Activated T-helper 9 cell treated with anti-CD3 and anti-CD28 coated beads, Interleukin-2, amount 50 U/mL, for 16 hours (primary cell): Measurements from ENCODE around the gene CD28.

Experiments used
- DNase-seq: peaks from one replicate; pipeline ENCODE4 v3.0.0-alpha.2; 2020; ENCODE audit warnings: low read depth

Gene CD28

GRCh38 chr2:203718087-203718486 is 11.6 kb downstream of the CD28 start:
- DNase-seq: no peak

- no peak for DNase-seq
These were observed 13.3 kb downstream of the CD28 start for GRCh38 chr2:203719456-203720410.

GRCh38 chr2:203720915-203721672 is 14.7 kb downstream of the CD28 start:
- DNase-seq: no peak

- no peak for DNase-seq
These were observed 15.4 kb downstream of the CD28 start for GRCh38 chr2:203721781-203722300.

- DNase-seq: no peak
These were observed 16.0 kb downstream of the CD28 start for GRCh38 chr2:203722411-203722810.

- no peak for DNase-seq
These were observed 21.9 kb downstream of the CD28 start for GRCh38 chr2:203728321-203728720.

GRCh38 chr2:203730076-203730729 is 23.8 kb downstream of the CD28 start:
- DNase-seq: no peak

- no peak for DNase-seq
These were observed 24.4 kb downstream of the CD28 start for GRCh38 chr2:203730883-203731282.

- no peak for DNase-seq
These were observed 25.9 kb downstream of the CD28 start for GRCh38 chr2:203732092-203732952.

- DNase-seq: no peak
These were observed 26.6 kb downstream of the CD28 start for GRCh38 chr2:203732953-203733510.

- no peak for DNase-seq
These were observed 27.2 kb downstream of the CD28 start for GRCh38 chr2:203733684-203734083.

GRCh38 chr2:203734276-203734983 is 28.0 kb downstream of the CD28 start:
- no peak for DNase-seq

- no peak for DNase-seq
These were observed 30.9 kb downstream of the CD28 start for GRCh38 chr2:203737360-203737759.

GRCh38 chr2:203739351-203739750 is 32.9 kb downstream of the CD28 start:
- no peak for DNase-seq

GRCh38 chr2:203740871-203741281 is 34.4 kb downstream of the CD28 start:
- DNase-seq: no peak

- DNase-seq: no peak
These were observed 35.1 kb downstream of the CD28 start for GRCh38 chr2:203741566-203741965.

GRCh38 chr2:203743441-203743981 is 37.1 kb downstream of the CD28 start:
- no peak for DNase-seq

GRCh38 chr2:203744091-203744490 is 37.7 kb downstream of the CD28 start:
- DNase-seq: no peak

GRCh38 chr2:203745267-203745666 is 38.8 kb downstream of the CD28 start:
- DNase-seq: no peak
